MM.1S (cell line): ENCODE results near the gene CHMP2A.

Source experiments
- EZH2 ChIP-seq: fragments of 300-600 bp; sonication (generic); optimal IDR thresholded peaks from 2 replicates; pipeline ENCODE3; 2017; ENCODE audit warnings: low read depth, mild to moderate bottlenecking, antibody characterized with exemption, low read length, mixed read lengths
- EZH2phosphoT487 ChIP-seq: fragments of 300-600 bp; sonication (generic); IDR thresholded peaks from 2 replicates; pipeline ENCODE4 v1.6.1; 2018; ENCODE audit warnings: antibody characterized with exemption, low read length
- TF ChIP-seq, protein P1 (sequence below): fragments of 300-600 bp; sonication (generic); IDR thresholded peaks from 2 replicates; pipeline ENCODE4 v1.5.1; 2016; ENCODE audit warnings: antibody characterized with exemption, low read length, mixed read lengths

DNA sequence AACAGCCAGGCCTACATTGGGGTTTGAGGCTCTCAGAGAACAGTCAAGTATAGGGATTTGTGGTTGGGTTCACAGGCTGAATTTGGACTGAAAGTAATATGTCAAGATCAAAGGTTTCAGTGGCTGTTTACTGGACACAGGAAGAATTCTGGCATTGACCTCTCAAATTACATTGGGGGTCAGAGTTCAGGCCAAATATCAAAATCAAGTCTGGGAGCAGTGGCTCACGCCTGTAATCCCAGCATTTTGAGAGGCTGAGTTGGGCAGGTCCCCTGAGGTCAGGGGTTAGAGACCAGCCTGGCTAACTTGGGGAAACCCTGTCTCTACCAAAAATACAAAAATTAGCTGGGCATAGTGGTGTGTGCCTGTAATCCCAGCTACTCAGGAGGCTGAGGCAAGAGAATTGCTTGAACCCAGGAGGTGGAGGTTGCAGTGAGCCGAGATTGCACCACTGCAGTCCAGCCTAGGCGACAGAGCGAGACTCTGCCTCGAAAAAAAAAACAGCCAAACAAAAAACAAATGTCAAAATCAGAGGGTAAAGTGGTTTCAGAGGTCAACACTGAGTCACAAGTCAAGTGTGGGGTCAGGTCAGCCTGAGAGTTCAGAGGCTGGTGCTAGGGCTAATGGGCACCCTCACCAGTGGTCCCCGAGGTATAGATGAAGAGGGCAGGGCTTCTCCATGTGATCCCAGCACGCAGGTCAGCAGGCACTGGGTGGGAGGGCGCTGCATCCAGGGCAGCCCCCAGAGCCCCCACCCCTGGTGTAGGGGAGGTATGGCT is 44.6 kb downstream of the CHMP2A start:
- TF ChIP-seq, protein P1, sequence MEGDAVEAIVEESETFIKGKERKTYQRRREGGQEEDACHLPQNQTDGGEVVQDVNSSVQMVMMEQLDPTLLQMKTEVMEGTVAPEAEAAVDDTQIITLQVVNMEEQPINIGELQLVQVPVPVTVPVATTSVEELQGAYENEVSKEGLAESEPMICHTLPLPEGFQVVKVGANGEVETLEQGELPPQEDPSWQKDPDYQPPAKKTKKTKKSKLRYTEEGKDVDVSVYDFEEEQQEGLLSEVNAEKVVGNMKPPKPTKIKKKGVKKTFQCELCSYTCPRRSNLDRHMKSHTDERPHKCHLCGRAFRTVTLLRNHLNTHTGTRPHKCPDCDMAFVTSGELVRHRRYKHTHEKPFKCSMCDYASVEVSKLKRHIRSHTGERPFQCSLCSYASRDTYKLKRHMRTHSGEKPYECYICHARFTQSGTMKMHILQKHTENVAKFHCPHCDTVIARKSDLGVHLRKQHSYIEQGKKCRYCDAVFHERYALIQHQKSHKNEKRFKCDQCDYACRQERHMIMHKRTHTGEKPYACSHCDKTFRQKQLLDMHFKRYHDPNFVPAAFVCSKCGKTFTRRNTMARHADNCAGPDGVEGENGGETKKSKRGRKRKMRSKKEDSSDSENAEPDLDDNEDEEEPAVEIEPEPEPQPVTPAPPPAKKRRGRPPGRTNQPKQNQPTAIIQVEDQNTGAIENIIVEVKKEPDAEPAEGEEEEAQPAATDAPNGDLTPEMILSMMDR, result no peak
- TF ChIP-seq EZH2 (no peak), EZH2phosphoT487 (no peak)
